H7 (cell line): Measurements from ENCODE around the gene BBX. TPM values are rescaled to one million over a fixed set of nuclear protein-coding genes. Genes with fewer than 3 reads are reported as not detected.

ENCODE experiments used
- DNase-seq: peaks from one replicate; pipeline ENCODE4 v3.0.0; 2012
- H3K27me3 ChIP-seq: 2 replicates; pipeline ENCODE4 v1.6.0; 2011; ENCODE audit warnings: mild to moderate bottlenecking, low read length; ENCODE audit not compliant: control insufficient read depth, insufficient read depth
- H3K36me3 ChIP-seq: replicated peaks from 2 replicates; pipeline ENCODE4 v1.5.1; 2011; ENCODE audit warnings: low read length; ENCODE audit not compliant: control insufficient read depth, insufficient read depth
- H3K4me3 ChIP-seq: 2 replicates; pipeline ENCODE4 v1.5.1; 2011; ENCODE audit warnings: low read depth, mild to moderate bottlenecking, control low read depth, low read length, moderate library complexity; ENCODE audit not compliant: insufficient read depth
- total RNA-seq: library from RNA; depleted of rRNA; stranded (reverse); fragments of >200 nt; shearing (Covaris generic); gene quantifications from 2 replicates; pipeline ENCODE4 v1.2.3, GENCODE V29; 2014; rRNA removed

Gene BBX
- total RNA-seq, 1 experiment from 2014 or later: 22.2 TPM

- H3K4me3 ChIP-seq: no peak overlapping the region
- H3K27me3 ChIP-seq: no peaks in the 10 kb centered on the region
- no peaks in the 10 kb centered on the region for H3K36me3 ChIP-seq
- no peak for DNase-seq
These were observed 332.0 kb downstream of the BBX start for GRCh38 chr3:107854733-107855132.

GRCh38 chr3:107855710-107856109 lies 332.9 kb downstream of the BBX start:
- H3K27me3 ChIP-seq: no peaks in the 10 kb centered on the region
- DNase-seq: no peak
- no peaks in the 10 kb centered on the region for H3K36me3 ChIP-seq
- H3K4me3 ChIP-seq: no peak overlapping the region

- no peak for DNase-seq
- H3K4me3 ChIP-seq: no peak overlapping the region
- no peaks in the 10 kb centered on the region for H3K36me3 ChIP-seq
- H3K27me3 ChIP-seq: no peaks in the 10 kb centered on the region
These were observed 335.1 kb downstream of the BBX start for GRCh38 chr3:107857854-107858253.

GRCh38 chr3:107858876-107859275 lies 336.1 kb downstream of the BBX start:
- no peak for DNase-seq
- Histone ChIP-seq H3K27me3 (no peaks in the 10 kb centered on the region), H3K4me3 (no peak overlapping the region), H3K36me3 (no peaks in the 10 kb centered on the region)

Other genes starting within 250 kb of the BBX start
- gene CCDC54, start 145.5 kb upstream of the BBX start, total RNA-seq: not detected in 2 replicates